Measurements from ENCODE around the gene ALDH1A3. TPM values are rescaled to one million over a fixed set of nuclear protein-coding genes. Genes with fewer than 3 reads are reported as not detected.

The ALDH1A3 gene
- polyA plus RNA-seq (2011; rRNA removed) (1.1 TPM in 2 replicates), polyA minus RNA-seq (2011; rRNA and poly(A)+ RNA removed) (0.33 and 1.4 TPM in 2 replicates)

DNA sequence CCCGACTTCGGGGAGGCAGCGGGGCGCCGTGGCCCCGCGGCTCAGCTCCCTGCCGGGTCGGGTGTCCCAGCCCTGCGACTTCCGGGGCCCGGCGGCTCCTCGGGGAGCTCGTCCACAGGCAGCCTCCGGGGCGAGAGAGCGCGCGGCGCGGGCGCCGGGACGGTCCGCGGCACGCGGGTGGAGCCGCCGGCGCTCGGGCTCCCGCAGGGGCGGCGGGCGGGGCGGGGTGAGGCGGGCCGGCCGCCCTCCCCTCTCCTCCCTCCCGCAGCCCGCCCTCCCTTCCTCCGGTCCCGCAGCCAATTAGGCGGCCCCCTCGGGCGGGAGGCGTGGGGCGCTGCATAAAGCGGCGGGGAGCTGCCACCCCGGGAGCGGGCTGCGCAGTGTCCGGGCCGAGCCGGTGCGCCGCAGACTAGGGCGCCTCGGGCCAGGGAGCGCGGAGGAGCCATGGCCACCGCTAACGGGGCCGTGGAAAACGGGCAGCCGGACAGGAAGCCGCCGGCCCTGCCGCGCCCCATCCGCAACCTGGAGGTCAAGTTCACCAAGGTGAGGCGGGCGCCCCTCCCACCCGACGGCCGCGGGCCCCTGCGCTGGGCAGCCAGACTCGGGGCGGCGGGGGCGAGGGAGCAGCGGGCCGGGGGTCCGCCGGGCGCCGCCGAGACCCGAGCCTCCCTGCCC lies at the start of gene ALDH1A3:
Gene ALDH1A3 (plus strand): TSS at position 368 of the 675 bp plus-strand sequence. CDS start 77 bp downstream, at position 445.
- DNase-seq (ENCODE audit: low read depth): no peak
- CTCF ChIA-PET: interaction anchor here (1.8 to 2.0 kb wide), 2 partner anchors 39 to 208 kb away, joined by 7 read pairs; partner anchors contain the start of gene LRRK1
- no peaks in the 10 kb centered on the region for H3K36me3 ChIP-seq (ENCODE audit: control insufficient read depth, insufficient read depth, low read length)
- peaks cover 26% of the 10 kb centered on the region for H3K27me3 ChIP-seq (ENCODE audit: control insufficient read depth, insufficient read depth, low read length)
- POLR2A ChIA-PET: interaction anchor here (1.2 kb wide), 1 partner anchor 10 kb away, joined by 4 read pairs; no protein-coding TSS in a partner anchor
- H3K4me3 ChIP-seq (ENCODE audit: low read depth, low read length): peak within 1 kb of the TSS; percentile 40
- TF ChIP-seq, protein P1, sequence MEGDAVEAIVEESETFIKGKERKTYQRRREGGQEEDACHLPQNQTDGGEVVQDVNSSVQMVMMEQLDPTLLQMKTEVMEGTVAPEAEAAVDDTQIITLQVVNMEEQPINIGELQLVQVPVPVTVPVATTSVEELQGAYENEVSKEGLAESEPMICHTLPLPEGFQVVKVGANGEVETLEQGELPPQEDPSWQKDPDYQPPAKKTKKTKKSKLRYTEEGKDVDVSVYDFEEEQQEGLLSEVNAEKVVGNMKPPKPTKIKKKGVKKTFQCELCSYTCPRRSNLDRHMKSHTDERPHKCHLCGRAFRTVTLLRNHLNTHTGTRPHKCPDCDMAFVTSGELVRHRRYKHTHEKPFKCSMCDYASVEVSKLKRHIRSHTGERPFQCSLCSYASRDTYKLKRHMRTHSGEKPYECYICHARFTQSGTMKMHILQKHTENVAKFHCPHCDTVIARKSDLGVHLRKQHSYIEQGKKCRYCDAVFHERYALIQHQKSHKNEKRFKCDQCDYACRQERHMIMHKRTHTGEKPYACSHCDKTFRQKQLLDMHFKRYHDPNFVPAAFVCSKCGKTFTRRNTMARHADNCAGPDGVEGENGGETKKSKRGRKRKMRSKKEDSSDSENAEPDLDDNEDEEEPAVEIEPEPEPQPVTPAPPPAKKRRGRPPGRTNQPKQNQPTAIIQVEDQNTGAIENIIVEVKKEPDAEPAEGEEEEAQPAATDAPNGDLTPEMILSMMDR (IDR thresholded peaks at IDR 0.05; ENCODE audit: insufficient read depth, low read depth, low read length): no peak

DNA sequence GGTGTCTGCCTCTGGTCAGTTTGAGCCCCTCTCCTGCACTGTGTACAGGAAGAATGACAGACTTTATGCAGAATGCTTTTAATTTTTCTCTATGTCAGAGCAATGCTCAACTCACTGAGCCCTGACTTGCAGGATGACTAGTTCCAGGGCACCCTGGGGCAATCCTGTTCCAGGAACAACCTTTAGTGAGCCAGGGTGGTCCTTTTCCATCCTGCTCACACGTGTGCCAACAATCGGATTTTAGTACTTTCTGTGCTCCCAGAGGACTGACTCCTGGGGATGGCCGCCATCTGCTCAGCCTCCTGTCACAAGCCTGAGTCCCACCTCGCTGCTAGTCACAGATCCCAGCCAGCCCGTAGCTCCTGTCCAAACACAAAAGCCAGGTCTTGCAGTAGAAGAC lies 48.2 kb upstream of the ALDH1A3 start:
- CTCF ChIA-PET: interaction anchor here (1.1 kb wide), 1 partner anchor 24 kb away, joined by 3 read pairs; no protein-coding TSS in a partner anchor
- no peak for DNase-seq (ENCODE audit: low read depth)
- POLR2A ChIA-PET: no interaction called here

DNA sequence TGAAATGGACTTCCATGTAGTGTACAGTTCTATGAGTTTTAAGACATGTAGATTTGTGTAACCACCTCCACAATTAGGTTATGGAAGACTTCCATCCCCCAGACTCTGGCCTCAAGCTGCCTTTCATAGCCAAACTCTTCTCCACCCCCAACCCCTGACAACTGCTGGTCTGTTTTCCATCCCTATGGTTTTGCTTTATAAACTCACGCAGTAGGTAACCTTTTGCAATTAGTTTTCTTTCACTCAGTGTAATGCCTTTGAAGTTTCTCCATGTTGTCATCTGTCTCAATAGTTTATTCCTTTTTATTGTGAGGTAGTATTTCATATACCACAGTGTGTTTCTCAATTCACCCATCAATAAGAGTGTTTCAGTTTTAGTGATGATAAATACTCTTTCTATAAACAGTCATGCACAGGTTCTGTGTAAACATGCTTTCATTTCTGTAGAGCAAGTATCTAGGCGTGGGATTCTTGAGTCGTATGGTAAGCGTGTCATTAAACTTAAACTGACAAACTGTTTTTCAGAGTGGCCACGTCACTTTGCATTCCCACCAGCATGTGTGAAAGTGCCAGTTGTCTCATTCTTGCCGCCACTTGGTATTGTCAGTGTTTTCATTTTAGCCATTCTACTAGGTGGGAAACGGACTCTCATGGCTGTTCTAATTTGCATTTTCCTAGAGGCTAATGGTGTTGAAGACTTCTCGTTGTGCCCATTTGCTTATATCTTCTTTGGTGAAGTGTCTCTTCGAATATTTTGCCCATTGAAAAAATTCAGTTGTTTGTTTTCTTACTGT lies 47.3 kb upstream of the ALDH1A3 start:
- no peak for DNase-seq (ENCODE audit: low read depth)
- Histone ChIP-seq H3K27me3 (ENCODE audit: control insufficient read depth, insufficient read depth, low read length) (no peaks in the 10 kb centered on the region), H3K4me3 (ENCODE audit: low read depth, low read length) (no peak overlapping the region), H3K36me3 (ENCODE audit: control insufficient read depth, insufficient read depth, low read length) (no peaks in the 10 kb centered on the region)
- ChIA-PET POLR2A (no interaction called here), CTCF (interaction anchor here (1.1 to 1.3 kb wide), 2 partner anchors 23 to 94 kb away, joined by 3 read pairs; no protein-coding TSS in a partner anchor)
- TF ChIP-seq, protein P1 (IDR thresholded peaks at IDR 0.05; ENCODE audit: insufficient read depth, low read depth, low read length): no peak

More for the DNA sequence above, 48.2 kb upstream of the ALDH1A3 start:
- Histone ChIP-seq H3K4me3 (ENCODE audit: low read depth, low read length) (no peak overlapping the region), H3K36me3 (ENCODE audit: control insufficient read depth, insufficient read depth, low read length) (no peaks in the 10 kb centered on the region), H3K27me3 (ENCODE audit: control insufficient read depth, insufficient read depth, low read length) (no peaks in the 10 kb centered on the region)
- TF ChIP-seq, protein P1 (IDR thresholded peaks at IDR 0.05; ENCODE audit: insufficient read depth, low read depth, low read length): no peak

DNA sequence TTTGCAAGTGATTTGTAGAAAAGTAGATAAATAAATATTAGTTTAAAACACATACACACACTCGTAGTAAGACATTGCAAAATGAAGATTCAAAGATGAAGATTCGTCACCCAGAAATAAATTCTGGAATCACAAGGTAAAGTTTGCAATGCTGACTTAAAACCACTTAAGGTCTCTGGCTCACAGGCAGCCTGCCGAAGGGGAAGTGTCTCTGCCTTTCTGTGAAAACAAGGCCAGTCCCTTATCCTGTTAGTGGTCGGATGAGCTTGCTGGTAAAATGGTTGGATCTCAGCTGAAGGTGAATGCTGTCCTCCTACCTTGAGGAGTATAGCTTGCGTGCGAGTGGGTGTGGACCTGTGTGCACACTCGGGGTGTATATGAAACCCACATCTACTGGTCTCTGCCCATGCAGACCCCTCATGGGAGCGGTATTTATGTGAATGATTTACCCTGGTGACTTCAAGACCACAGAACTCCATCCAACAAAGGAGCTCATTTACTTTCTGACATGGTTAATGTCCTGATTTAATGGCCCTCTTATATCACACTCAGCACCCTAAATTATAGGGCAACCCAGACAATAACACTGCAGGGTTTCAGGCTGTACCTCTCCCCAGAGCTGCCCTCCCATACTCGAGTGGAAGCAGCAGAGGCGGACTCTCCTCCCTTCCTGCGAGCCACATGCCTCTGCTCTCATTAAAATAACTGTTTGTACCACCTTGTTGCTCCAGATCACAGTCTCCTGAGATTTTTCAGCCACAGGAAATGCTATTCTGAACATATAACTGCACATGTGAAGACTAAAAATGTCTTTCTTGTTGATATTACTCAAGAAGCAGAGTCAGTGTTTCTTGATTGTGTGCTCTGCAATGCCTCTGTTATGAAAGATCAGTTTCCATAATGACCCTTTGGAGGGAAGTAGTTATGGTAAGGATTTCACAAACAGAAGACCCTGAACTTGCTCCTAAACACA lies 45.9 kb upstream of the ALDH1A3 start:
- Histone ChIP-seq H3K36me3 (ENCODE audit: control insufficient read depth, insufficient read depth, low read length) (no peaks in the 10 kb centered on the region), H3K27me3 (ENCODE audit: control insufficient read depth, insufficient read depth, low read length) (no peaks in the 10 kb centered on the region), H3K4me3 (ENCODE audit: low read depth, low read length) (no peak overlapping the region)
- DNase-seq (ENCODE audit: low read depth): no peak
- TF ChIP-seq, protein P1 (IDR thresholded peaks at IDR 0.05; ENCODE audit: insufficient read depth, low read depth, low read length): no peak
- CTCF ChIA-PET: interaction anchor here (0.6 to 1.3 kb wide), 2 partner anchors 36 to 95 kb away, joined by 3 read pairs; no protein-coding TSS in a partner anchor
- POLR2A ChIA-PET: no interaction called here

All from BJ (cell line).